ENCODE measurements around the gene MAP3K21. TPM values are rescaled to one million over a fixed set of nuclear protein-coding genes. Genes with fewer than 3 reads are reported as not detected.

MAP3K21 gene
- total RNA-seq, 1 donor from 2014 or later, result 6.9 TPM

DNA sequence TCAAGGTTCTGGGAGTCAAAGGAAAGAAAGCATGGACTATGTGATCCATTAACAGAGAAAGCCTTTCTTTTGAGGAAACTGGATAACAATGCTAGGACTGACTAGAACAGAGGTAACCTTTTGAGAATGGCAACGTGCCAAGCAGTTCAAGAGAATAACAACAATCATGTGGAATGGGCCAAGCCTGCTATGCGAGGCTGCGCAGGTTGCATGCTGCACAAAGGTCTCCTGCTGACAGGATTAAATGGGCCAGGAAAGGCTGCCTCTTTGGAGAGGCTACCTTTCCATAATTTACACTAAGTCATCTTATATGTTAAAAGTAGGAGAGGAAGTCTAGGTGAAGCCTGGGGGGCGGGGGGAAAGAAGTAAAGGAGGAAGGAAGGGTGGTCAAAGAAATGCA, 37.8 kb upstream of the MAP3K21 start:
- no peak for TF ChIP-seq POLR2A (IDR thresholded peaks at IDR 0.05)
- Histone ChIP-seq H3K27me3 (no peaks in the 10 kb centered on the region), H3K4me1 (peaks cover 3% of the 10 kb centered on the region), H3K36me3 (no peaks in the 10 kb centered on the region), H3K27ac (no peak overlapping the region), H3K9me3 (no peaks in the 10 kb centered on the region), H3K4me3 (no peak overlapping the region)
- DNase-seq (ENCODE audit: extremely low spot score in 2 of 2), result no peak
- intact Hi-C loops (cut with DNase I), result no loop called here

GRCh38 chr1:233290396-233291034, 37.0 kb upstream of the MAP3K21 start:
- Histone ChIP-seq H3K27me3 (no peaks in the 10 kb centered on the region), H3K9me3 (no peaks in the 10 kb centered on the region), H3K4me3 (no peak overlapping the region), H3K4me1 (peaks cover 8% of the 10 kb centered on the region), H3K27ac (no peak overlapping the region), H3K36me3 (no peaks in the 10 kb centered on the region)
- DNase-seq (ENCODE audit: extremely low spot score in 2 of 2), result no peak
- intact Hi-C loops (cut with DNase I), result no loop called here
- TF ChIP-seq POLR2A (IDR thresholded peaks at IDR 0.05) (no peak), POLR2AphosphoS5 (IDR thresholded peaks at IDR 0.05; ENCODE audit: insufficient read depth in 1 of 2, low read depth in 1 of 2) (no peak)
- TF ChIP-seq, protein P1, sequence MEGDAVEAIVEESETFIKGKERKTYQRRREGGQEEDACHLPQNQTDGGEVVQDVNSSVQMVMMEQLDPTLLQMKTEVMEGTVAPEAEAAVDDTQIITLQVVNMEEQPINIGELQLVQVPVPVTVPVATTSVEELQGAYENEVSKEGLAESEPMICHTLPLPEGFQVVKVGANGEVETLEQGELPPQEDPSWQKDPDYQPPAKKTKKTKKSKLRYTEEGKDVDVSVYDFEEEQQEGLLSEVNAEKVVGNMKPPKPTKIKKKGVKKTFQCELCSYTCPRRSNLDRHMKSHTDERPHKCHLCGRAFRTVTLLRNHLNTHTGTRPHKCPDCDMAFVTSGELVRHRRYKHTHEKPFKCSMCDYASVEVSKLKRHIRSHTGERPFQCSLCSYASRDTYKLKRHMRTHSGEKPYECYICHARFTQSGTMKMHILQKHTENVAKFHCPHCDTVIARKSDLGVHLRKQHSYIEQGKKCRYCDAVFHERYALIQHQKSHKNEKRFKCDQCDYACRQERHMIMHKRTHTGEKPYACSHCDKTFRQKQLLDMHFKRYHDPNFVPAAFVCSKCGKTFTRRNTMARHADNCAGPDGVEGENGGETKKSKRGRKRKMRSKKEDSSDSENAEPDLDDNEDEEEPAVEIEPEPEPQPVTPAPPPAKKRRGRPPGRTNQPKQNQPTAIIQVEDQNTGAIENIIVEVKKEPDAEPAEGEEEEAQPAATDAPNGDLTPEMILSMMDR (IDR thresholded peaks at IDR 0.05), result no peak

DNA sequence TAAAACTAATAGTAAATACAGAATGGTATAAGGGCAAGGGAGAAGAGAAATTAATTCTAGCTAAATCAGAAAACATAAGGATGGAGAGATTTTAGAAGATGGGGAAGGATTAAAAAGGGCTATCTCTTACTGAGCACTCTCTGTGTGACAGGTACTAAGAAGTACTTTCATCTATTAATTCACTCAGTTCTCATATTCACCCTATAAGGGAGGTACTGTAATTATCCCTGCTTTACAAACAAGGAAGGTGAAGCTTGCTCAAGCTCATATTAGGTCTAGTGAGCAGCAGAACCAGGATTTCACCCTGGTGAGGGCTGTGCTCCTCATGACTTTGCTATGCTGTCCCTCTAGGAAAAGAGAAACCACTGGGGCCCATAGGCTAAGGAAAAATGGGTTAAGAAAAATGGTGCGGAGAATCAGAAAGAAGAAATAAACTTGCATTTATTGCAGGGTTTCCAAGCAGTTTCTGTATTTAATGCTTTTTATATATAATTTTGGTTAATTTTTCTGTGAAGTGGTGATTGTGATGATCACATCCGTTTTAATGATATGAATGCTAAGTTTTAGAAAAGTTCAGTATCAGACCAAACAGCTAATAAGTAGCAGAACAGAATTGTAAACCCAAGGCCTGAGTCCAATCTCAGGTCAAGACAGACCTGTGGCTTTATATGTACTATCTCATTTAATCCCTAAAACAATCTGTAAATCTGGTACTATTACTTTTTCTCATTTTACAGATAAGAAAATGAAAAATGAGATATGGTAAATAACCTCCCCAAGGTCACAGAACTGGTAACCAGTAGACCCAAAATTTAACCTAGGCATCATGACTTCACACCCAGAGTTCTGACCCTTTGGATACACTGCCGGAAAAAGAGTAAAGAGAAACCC, 33.7 kb upstream of the MAP3K21 start:
- Histone ChIP-seq H3K36me3 (no peaks in the 10 kb centered on the region), H3K9me3 (no peaks in the 10 kb centered on the region), H3K27ac (no peak overlapping the region), H3K27me3 (no peaks in the 10 kb centered on the region), H3K4me3 (no peak overlapping the region), H3K4me1 (peaks cover 8% of the 10 kb centered on the region)
- TF ChIP-seq POLR2AphosphoS5 (IDR thresholded peaks at IDR 0.05; ENCODE audit: insufficient read depth in 1 of 2, low read depth in 1 of 2), result no peak
- intact Hi-C loops (cut with DNase I), result no loop called here
- no peak for DNase-seq (ENCODE audit: extremely low spot score in 2 of 2)

DNA sequence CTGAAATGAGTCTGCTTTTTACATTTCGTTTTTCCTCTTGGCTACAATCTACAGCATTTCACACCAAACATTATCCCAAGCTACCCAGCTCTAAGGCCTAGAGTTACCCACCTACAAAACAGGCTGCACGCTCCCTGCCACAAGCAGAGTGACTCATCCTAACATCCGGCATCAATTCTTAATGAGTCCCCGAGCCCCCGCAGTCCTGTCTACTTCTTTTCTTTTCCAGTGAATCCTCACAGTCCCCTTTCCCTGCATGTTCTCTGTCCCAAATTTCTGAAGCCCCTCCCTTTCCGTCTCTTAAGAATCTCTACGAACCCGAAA, 32.6 kb upstream of the MAP3K21 start:
- Histone ChIP-seq H3K9me3 (no peaks in the 10 kb centered on the region), H3K4me1 (peaks cover 8% of the 10 kb centered on the region), H3K27ac (peak overlapping the region; percentile 81), H3K4me3 (peak overlapping the region; percentile 72 to 75), H3K36me3 (no peaks in the 10 kb centered on the region), H3K27me3 (no peaks in the 10 kb centered on the region)
- intact Hi-C loops (cut with DNase I), result no loop called here
- TF ChIP-seq POLR2AphosphoS5 (IDR thresholded peaks at IDR 0.05; ENCODE audit: insufficient read depth in 1 of 2, low read depth in 1 of 2) (no peak), POLR2A (IDR thresholded peaks at IDR 0.05) (no peak)
- TF ChIP-seq, protein P1 (IDR thresholded peaks at IDR 0.05), result no peak
- DNase-seq (ENCODE audit: extremely low spot score in 2 of 2), result no peak

GRCh38 chr1:233295237-233295974, 32.1 kb upstream of the MAP3K21 start, which contains the start of gene PCNX2:
Gene PCNX2 (minus strand): TSS chr1:233295725. CDS start chr1:233295478, 247 bp downstream.
- TF ChIP-seq POLR2AphosphoS5 (IDR thresholded peaks at IDR 0.05; ENCODE audit: insufficient read depth in 1 of 2, low read depth in 1 of 2) (no peak), POLR2A (IDR thresholded peaks at IDR 0.05) (no peak)
- TF ChIP-seq, protein P1 (IDR thresholded peaks at IDR 0.05), result no peak
- peaks cover 8% of the 10 kb centered on the region for H3K4me1 ChIP-seq
- H3K27me3 ChIP-seq, result no peaks in the 10 kb centered on the region
- peak within 1 kb of the TSS; percentile 72 to 75 for H3K4me3 ChIP-seq
- peak within 1 kb of the TSS; percentile 81 for H3K27ac ChIP-seq
- intact Hi-C loops (cut with DNase I), result no loop called here
- H3K9me3 ChIP-seq, result no peaks in the 10 kb centered on the region
- DNase-seq (ENCODE audit: extremely low spot score in 2 of 2), result no peak
- H3K36me3 ChIP-seq, result no peaks in the 10 kb centered on the region
